HG02870 (cell line): ENCODE measurements around the gene NDUFS6.
"Not testable (repeated sequence)": the region's sequence is repeated elsewhere in the genome, so short reads cannot be mapped to it uniquely, and the experiment has no call there.

Experiments used
- ATAC-seq: cut with Tn5 transposase; IDR thresholded peaks from one replicate; pipeline ENCODE4 v1.9.1; 2021; ENCODE audit warnings: mild to moderate bottlenecking, moderate library complexity; ENCODE audit not compliant: unreplicated experiment

NDUFS6 gene

DNA sequence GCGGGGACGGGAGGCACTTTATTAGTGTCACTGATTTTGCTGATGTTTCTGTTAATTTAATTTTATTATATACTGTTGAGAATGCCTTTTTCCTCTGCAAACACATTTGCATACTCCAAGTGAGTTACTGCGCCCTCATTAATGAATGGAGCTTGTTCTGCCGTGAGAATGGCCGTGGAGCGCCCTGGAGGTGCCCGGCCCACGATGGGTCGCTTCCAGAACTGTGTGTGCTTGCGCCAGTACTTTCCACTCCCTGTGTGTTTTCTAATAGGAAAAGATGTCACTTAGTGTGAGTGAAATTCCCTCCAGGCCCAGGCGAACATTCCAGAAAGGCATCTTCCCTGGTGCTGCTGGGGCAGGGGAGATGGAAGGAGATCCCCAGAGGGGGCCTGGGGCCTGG is 30.1 kb downstream of the NDUFS6 start:
- no peak for ATAC-seq

DNA sequence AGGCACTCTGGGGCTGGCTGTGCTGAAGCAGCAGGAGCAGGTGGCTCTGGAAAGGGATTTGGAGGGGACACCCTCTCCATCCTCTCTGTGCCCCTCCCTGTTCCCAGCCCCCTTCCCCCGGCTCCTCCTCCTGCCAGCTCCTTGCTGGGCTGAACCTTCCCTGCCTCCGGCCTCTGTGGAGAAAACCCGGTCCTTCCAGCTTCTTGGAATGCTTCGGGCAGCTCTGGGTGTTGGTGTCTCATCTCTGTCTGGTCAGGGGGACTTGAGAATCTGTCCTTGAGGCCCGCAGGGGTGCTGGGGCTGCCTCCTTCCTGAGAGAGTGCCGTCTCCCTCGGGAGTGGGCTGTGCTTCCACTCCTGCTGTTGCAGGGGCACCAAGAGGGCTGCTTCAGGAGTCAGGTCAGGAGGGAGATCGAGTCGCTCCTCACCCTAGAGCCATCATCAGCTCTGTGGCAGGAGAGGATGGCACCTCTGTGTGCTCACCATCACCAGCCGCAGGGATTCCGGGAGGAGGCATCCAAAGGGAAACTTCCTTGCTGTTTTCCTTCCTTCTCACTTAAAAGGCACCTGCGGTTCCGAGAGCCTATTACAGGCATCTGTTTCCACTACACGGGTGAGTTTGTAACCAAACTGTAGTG is 30.6 kb downstream of the NDUFS6 start:
- no peak for ATAC-seq

DNA sequence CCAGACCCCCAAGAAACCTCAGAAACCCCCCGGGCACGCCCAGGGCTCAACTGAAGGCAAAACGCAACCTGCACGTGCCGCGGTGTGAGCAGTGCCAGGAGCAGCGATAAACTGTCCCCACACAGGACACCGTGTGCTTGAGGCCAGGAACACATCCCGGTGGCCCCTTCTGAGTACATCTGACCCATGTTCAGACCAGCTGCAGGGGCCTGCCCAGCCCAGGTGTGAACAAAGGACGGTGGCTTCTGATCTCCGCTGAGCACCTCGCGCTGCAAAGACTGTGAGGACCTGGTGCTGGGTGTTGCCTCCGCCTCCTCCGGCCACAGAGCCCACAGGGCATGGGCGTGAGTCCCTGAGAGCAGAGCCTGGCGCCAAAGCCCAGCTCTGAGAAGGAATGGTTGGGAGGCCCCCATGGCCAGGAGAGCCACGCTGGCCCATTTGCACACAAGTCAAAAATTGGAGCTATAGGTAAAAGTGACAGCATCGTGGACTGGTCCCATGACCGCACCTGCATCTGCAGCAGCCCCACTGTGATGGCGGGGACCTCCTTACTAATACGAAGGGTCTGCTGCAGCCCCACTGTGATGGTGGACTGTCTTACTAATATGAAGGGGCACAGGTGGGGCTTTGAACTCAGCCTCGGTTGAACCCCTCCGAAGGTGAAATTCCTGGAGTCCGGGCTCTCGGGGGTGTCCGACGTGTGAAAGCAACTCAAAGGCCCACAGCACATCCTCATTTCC is 31.5 kb downstream of the NDUFS6 start:
- ATAC-seq = no peak

DNA sequence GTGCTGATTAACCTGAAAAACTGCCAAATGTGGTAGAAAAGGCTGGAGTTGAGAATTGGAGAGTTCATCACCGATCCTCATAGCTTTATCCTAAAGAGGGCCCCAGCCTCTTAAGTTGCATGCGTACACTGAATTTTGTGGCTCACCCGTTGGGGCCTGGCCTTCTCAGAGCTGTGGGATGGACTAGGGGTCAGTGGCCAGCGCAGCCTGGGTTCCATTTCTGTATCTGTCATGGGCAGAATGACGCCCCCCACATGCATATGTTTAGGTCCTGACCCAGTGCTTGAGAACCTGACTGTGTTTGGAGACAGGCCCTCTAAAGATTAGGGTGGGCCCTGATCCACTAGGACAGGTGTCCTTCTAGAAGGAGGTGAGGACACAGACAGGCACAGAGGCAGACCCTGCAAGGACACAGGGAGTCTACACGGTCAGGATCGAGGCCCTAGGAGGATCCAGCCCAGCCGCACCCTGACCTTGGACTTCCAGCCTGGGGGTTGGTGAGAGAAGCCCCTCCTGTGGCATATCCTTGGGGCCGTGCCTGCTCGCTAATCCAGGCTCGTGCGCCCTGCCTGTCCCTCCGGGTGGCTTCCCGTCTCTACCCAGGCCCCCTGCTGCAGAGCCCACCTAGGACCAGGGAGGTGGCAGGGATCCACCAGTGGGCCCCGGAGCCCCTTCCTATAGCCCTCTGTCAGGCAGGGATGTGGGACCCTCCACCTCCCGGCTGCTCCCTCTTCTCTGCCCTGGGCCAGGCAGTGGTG is 32.2 kb downstream of the NDUFS6 start:
- no peak for ATAC-seq

DNA sequence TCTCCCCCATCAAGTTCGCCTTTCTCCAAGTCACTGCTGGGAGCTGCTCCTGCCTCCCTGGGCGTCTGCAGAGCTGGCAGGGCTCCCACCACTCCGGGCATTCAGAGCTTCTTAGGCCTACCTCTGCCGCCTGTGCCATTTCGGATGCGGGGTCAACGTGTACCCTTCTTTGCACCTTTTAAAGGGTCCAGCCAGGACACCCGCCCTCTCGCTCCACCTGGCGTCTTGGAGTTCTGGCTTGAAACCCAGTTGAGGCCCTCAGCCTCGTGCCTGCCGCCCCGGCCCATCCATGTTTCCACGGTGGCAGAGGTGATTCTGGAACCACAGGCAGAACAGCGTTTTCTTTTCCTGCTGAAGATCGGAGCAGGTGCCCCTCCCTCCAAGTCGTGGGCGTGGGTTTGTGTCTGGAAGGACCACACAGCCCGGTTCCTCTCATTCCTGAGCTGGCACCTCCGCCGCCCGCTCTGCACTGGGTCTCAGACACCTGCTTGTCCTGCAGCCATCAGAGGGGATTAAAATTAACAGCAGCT is 32.9 kb downstream of the NDUFS6 start:
- no peak for ATAC-seq

DNA sequence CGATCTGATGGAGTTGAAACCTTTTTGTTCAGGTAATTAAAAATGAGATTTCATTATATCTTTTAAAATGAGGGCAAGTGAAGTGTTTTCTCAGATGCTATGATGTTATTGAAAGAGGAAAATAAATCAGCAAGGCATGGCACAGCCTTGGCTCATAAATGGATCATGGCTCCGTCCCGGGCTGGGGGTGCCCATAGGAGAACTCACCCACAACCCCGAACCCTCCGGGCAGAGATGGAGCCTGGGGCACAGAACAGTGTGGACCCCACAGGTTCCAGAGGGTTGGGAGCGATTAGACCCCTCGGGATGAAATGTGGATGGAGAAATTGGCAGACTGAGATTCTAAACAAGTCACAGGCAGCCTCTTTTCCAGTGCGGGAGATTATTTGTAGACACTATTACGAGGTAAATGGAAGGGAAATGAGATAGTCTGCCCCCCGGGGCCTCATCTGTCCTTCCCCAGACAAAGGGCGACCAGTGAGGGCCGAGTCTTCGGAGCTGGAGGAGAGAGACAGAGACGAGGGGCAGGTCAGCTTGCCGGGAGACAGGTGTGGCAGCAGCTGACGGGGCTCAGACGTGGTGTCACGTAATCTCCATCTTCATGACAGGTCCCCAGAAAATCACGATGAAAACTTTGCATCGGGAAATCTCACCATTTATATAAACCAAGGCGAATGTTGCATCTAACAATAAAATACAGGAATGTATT is 33.7 kb downstream of the NDUFS6 start:
- ATAC-seq = no peak

DNA sequence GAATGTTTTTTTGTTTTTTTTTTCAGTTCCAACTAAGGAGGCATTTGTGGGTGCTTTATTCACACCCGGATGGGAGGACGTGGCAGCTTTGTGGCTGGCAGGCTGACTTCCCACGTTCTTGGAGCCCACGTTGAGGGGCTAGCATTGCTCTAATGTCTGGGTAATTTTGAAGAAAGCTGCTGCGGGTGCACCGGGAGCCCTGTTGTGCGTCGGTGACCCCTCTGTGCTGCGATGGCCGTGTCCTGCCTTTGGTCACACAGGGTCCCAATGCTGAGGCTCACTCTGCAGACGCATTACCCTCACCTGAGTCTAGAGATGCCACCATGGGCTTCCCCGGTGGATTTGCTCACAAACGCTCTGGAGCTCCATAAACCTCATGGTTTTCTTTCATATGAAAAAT is 34.2 kb downstream of the NDUFS6 start:
- no peak for ATAC-seq

DNA sequence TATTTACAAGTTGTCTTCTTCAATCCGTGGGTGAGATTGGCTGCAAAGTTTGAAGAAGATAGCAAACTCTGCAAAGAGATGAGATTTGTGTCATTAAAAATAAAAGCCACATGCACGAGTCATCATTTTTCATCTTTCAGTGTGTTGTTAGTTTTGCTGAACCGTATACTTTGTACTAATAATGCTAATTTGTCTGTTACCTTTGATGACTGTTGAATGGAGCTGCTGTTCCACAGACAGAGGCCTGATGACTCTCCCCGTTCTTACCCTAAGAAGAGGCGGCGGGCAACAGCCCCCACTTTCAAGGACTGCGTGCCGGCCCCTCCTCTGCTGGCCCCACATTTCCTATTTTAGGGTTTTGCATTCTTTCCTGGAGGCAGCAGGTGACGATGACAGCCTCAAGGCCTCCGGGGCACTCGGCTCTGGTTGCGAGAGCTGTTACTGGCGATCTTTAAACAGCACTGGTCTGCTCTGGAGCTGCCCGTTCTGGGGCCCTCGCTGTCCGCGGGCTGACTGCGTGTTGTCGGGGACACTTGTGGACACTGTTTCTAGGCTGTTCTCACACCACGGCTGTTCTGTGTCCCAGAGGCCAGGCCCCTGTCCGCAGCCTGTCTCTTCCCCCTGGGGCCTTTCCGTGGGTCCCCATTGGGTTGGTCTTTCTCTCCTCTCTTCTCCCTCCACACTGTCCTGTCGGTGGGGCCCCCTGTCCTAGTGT is 35.1 kb downstream of the NDUFS6 start:
- no peak for ATAC-seq

DNA sequence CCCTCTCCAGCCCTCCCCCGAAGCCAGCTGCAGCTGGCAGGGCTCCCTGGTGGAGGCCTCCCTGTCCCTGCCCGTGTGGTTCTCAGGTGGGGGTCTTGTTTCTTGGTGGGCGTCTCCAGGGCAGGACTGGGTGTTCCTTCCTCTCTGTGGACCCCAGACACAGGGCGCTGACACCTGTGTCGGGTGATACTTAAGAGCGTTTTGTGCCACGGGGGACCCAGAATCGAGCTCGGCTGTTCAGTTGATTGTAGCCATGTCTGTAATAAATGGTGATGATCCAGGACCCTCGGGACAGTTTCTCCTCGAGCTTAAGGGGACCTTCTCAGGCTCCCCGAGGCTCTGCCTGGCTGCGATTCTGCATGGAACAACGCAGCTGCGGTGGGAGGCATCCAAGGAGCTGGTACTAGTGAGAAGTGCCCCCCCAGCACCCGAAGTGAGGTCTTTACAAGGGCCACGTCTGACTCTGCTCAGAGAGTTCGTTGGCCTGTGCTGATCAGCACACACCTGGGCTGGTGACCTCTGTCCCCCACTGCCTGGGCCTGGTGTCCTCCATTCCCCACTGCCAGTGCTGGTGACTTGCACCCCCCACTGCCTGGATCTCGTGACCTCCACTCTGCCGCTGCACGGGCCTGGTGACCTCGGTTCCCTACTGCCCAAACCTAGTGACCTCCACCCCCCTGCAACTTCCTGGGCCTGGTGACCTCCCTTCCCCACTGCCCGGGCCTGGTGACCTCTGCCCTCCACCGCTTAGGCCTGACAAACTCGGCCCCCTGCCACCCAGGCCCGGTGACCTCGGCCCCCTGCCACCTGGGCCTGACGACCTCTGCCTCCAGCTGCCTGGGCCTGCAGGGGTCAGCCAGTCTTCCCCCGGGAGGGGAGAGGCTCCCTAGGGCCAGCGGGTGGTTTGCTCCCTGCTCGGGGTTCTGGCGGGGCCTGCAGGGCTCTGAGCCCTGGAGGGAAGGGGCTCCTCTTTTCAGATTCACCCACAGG is 36.0 kb downstream of the NDUFS6 start:
- no peak for ATAC-seq

DNA sequence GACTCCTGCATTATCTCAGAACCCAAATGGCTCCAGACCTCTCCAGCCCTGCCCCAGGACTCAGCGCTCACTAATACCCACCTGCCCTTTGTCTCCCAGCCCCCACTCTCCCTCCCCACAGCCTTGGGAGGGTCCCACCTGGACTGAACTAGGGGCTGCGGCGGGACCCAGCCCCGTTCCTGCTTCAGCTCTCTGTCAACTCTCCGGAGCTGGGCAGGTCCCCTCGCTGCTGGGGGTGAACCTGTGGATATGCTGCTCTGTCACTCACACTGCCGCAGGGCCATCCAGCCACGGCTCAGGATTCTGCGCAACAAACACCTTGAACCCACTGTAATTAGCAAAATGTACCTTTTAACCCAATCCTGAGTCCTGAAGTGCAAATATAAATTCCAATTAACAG is 36.8 kb downstream of the NDUFS6 start:
- no peak for ATAC-seq

DNA sequence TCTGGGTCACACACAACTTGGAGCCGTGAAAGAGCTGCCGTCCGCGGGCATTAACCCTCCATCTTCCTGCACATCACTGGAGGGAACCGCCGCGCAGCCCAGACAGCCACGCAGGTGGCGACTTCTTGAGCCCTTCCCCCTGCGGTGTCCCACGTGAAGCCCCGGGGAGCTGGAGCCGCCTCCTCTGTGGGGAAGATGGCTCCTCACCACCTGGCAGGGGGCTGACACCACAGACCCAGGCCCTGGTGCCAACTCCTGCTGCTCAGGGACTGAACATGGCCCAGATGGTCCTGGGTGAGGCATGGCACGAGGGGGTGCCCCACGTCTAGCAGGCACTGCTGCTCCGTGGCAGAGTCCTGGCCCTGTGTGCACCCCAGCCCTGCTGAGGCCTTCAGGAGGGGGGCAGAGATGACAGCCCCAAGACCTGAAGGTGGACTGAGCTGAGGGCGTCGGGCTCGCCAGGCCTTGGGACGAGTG is 38.9 kb downstream of the NDUFS6 start:
- no peak for ATAC-seq

DNA sequence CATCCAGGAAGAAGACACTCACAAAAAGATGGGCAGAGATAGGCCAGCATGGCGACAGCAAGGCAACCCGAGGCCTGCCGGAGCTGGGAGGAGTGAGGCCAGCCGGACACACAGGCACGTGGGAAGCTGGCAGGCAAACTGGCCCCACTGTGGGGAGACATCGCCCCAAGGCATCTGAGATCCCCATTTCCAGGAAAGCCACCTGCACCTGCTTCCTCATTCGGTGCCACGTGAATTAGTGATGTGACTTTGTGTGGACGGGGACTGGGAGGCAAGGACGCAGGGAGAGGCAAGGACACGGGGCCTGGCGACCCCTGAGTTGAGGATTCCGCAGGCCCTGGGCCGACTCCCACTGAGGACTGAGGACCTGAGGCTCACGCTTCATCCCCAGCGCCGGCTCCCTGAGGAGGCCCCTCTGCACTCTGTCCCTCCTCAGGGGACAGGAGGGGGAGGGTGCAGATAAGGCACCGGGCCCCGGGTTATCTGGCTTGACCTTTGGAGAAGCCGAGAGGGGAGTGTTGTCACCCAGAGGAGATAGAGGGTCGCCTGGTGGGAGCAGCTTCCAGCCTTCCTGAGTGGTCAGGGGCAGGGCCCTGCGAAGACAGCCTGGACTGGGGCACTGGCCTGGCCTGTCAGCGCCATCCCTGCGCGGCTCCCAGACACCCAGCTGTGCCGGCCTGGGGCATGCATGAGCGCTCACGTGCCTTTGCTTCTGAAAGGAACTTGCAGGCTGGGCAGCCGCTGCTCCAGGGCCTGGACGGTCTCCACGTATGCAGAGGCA is 39.7 kb downstream of the NDUFS6 start:
- no peak for ATAC-seq

DNA sequence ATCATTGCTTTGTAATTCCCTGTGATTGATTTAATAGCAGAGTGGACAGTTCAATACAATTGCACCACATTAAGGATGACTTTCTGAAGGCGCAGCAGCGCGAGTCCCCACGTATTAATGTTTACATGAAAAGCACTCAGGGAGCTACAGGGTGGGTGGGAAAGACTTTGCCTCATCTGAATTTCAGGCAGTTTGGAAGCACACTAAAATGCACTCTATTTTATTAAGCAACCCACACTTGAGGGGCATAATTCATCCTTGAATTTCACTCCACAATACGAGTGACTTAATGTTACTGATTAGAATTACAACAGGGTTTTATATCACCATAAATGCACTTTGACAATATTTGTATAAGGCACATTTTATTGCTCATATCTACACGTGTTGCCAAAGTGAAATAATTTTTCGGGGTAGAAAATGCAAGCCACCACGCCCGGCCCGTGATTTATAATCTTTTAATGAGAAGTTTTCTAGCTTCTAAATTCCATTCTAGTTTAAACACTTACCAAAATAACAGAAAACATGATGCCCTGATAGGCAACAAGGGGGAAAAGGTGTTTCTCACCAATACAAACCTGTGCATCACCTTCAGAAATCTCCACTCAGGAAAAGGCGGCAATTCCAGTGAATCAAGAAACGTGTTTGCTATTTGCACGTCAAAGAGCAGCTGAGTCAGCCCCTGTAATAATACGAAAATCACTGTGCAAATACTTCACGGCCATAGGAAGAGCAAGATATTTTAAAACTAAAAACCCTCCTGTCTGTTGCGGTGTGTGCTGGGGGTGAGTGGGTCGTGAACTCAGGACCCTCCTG is 41.0 kb downstream of the NDUFS6 start:
- ATAC-seq = no peak

DNA sequence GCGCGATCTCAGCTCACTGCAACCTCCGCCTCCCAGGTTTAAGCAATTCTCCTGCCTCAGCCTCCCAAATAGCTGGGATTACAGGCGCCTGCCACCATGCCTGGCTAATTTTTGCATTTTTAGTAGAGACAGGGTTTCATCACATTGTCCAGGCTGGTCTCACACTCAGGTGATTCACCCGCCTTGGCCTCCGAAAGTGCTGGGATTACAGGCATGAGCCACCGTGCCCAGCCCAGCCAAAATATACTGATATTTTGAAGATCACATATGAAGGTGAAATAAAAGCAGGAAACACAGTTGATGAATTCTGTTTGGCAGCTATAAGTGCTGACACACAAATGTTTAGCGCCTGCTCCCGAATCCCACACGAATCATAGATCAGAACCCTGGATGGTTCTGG is 42.6 kb downstream of the NDUFS6 start:
- ATAC-seq = not testable (repeated sequence)

DNA sequence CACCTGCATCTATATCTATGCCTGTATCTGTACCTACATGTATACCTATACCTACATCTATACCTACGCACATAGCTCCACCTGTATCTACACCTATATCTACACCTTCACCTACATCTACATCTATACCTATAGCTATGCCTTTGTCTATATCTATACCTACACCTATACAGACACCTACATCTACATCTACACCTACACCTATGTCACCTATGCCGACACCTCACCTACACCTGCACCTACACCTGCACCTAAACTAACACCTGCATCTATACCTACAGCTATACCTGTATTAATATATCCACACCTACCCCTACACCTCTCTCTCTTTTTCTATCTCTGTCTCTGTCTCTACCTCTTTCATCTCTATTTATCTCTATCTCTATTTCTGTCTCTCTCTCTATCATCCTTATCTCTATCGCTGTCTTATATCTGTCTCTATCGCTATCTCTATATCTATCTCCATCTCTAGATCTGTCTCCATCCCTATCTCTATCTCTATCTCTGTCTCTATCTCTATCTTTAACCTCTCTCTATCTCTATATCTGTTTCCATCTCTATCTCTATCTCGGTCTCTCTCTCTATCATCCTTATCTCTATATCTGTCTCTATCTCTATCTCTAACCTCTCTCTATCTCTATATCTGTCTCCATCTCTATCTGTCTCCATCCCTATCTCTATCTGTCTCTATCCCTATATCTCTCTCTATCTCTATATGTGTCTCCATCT is 43.7 kb downstream of the NDUFS6 start:
- ATAC-seq = no peak

DNA sequence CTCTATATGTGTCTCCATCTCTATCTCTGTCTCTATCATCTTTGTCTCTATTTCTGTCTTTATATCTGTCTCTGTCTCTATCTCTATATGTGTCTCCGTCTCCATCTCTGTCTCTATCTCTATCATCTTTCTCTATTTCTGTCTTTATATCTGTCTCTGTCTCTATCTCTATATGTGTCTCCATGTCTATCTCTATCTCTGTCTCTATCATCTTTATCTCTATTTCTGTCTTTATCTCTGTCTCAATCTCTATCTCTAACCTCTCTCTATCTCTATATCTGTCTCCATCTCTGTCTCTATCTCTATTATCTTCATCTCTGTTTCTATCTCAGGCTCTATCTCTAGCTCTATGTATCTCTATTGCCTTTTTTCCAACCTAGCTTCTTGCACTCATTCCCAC is 44.5 kb downstream of the NDUFS6 start:
- no peak for ATAC-seq

DNA sequence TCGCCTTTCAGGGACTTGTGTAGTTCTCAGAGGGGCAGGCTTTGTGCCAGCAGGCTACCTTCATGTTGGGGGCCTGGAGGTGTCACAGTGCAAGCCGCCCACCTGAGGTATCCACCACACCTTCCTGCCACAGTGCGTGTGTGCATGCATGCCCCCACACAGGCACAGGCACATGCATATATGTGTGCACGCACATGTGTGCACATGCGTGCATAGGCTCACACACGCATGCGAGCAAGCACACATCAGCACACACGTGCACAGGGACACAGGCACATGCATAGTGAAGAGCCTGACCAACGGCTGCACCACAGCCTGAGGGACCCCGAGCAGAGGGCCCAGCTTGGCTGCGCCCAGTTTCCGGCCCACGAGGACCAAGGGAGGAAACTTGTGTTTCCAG is 45.4 kb downstream of the NDUFS6 start:
- no peak for ATAC-seq
